ENCODE data around the gene TMEM205.

TMEM205 gene

DNA sequence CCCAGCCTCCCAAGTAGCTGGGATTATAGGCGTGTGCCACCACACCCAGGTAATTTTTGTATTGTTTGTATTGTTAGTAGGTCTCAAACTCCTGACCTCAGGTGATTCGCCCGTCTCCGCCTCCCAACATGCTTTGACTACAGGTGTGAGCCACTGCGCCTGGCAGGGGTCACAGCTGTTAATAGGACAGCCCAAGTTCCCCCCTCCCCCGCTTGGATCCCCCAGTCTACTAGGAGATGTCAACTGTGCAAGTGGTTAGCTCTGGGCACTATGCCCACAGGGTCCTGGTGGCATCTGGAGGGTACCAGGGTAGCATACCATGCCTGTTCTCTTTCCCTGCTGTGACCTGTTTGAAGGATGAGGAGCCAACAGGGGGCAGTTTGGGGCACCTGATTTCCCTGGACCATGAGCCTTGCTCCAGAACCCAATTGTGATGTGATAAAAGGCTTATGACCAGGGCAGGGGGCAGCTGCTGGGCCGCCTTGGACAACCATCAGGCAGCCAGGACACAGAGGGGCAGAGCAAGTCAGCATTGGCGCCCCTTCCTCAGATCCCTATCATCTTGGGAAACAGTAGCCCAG lies 50.3 kb downstream of the TMEM205 start, which contains the start of gene TSPAN16:
Gene TSPAN16, plus strand, starts transcription at position 496 of the 581 bp plus-strand sequence. CDS start 138 bp downstream, outside the sequence.
- DNase-seq: no peak

DNA sequence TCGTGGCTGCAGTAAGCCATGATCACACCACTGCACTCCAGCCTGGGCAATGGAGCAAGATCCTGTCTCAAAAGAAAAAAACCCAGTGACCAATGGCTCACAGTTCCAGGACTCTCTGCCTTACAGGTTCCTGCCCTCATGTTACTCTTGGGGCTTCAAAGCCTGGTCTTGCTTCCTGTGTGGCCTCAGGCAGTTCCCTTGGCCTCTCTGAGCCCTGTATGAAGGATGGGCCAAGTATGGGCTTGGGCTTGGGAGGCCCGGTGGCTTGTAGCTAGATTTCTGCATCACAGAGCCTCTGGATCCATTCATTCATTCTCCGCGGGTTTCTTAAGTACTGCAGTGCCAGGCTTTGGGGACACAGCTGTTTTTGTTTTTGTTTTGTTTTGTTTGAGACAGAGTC lies 50.9 kb downstream of the TMEM205 start:
- no peak for DNase-seq

DNA sequence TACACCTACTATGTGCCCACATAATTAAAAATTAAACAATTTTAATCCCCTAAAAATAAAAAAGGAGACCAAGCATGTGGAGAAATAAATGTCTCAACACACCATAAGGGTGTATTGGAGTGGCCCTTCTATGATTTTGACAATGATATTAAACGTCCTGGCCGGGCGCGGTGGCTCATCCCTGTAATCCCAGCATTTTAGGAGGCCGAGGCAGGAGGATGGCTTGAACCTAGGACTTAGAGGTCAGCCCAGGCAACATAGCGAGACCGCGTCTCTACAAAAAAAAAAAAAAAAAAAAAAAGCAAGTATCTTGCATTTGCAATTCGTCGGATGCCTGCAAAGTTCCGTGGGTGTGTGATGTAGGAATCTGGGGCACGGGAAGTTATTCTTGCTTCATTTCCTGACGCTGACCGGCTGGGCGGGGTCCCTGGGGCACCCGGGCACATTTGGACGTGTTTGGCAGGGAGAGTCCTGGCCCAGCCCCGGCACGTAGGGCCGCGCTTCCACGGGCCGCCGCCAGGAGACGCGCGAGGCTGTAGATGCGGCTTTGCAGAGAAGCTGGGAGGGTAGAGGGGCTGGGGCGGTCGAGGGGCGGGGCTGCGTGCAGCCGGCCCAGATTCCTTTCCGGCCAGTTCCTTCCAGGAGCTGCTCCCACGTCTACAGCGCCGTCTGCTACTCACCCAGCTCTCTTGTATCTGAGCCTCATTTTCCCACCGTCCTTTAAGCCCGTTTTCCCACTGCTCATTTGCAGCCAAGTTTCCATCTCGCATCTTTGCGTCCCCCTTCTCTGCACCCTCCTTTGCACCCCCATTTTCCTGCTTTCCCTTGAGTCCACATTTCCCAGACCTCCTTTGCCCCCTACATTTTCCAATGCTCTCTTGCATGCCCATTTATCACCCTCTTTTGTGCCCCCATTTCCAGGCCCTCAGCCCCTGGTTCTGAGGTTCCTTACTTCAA lies 52.4 kb downstream of the TMEM205 start:
- DNase-seq: peak; percentile 67

Data from effector CD8-positive, alpha-beta T cell (primary cell).